SU-DHL-6 (cell line): Measurements from ENCODE around the gene C1orf210.

Source experiments
- H2AFZ ChIP-seq: fragments of 200-600 bp; sonication (generic); 2 replicates; pipeline ENCODE4 v1.6.1; 2014; ENCODE audit warnings: low read depth, mild to moderate bottlenecking, moderate library complexity, mixed read lengths, antibody characterized with exemption, low read length; ENCODE audit not compliant: severe bottlenecking
- H3F3A ChIP-seq: fragments of 200-600 bp; shearing (Covaris generic); 2 replicates; pipeline ENCODE4 v1.6.0; 2016; ENCODE audit warnings: antibody characterized with exemption, mild to moderate bottlenecking; ENCODE audit not compliant: insufficient read depth
- H3K27ac ChIP-seq: fragments of 200-600 bp; sonication (generic); 2 replicates; pipeline ENCODE4 v1.5.1; 2016; ENCODE audit warnings: low read depth, mild to moderate bottlenecking, low read length, moderate library complexity, mixed read lengths
- H3K27me3 ChIP-seq: fragments of 200-600 bp; sonication (generic), shearing (Covaris generic); 2 replicates; pipeline ENCODE4 v1.6.0; 2014; ENCODE audit warnings: mild to moderate bottlenecking, low read length
- H3K36me3 ChIP-seq: fragments of 200-600 bp; sonication (generic); 2 replicates; pipeline ENCODE4 v1.6.1; 2014; ENCODE audit warnings: mild to moderate bottlenecking, low read length, mixed read lengths
- H3K4me2 ChIP-seq: fragments of 300-600, 200-600 bp; shearing (Covaris generic), sonication (generic); 2 replicates; pipeline ENCODE4 v1.6.0; 2014; ENCODE audit warnings: low read length, low read depth, mild to moderate bottlenecking; ENCODE audit not compliant: poor library complexity, severe bottlenecking
- H3K4me3 ChIP-seq: fragments of 200-600 bp; sonication (generic); 2 replicates; pipeline ENCODE4 v1.5.1; 2014; ENCODE audit warnings: antibody characterized with exemption, low read length, mild to moderate bottlenecking, mixed read lengths; ENCODE audit not compliant: insufficient read depth, poor library complexity, severe bottlenecking
- H3K79me2 ChIP-seq: fragments of 200-600 bp; sonication (generic); 2 replicates; pipeline ENCODE4 v1.6.1; 2014; ENCODE audit warnings: mild to moderate bottlenecking, low read length, moderate library complexity; ENCODE audit not compliant: insufficient read depth
- H3K9ac ChIP-seq: fragments of 200-600 bp; sonication (generic); 2 replicates; pipeline ENCODE4 v1.7.0; 2014; ENCODE audit warnings: mild to moderate bottlenecking, low read length
- H3K9me2 ChIP-seq: fragments of 200-600 bp; sonication (generic); replicated peaks from 2 replicates; pipeline ENCODE4 v1.6.1; 2014; ENCODE audit warnings: low read length; ENCODE audit not compliant: insufficient read depth
- H3K9me3 ChIP-seq: fragments of 200-600 bp; sonication (generic); 2 replicates; pipeline ENCODE4 v1.6.1; 2014; ENCODE audit warnings: low read length, mixed read lengths; ENCODE audit not compliant: insufficient read depth
- H4K20me1 ChIP-seq: fragments of 200-600 bp; sonication (generic); 2 replicates; pipeline ENCODE4 v1.6.1; 2014; ENCODE audit warnings: low read depth, mild to moderate bottlenecking, antibody characterized with exemption, low read length, moderate library complexity, mixed read lengths
- EZH2phosphoT487 ChIP-seq: fragments of 200-600 bp; sonication (generic), shearing (Covaris generic); conservative IDR thresholded peaks from 2 replicates; pipeline ENCODE4 v1.6.1; 2018; ENCODE audit warnings: mild to moderate bottlenecking, antibody characterized with exemption, low read length, moderate library complexity, mixed read lengths
- TF ChIP-seq, protein P1 (sequence below): fragments of 200-600 bp; sonication (generic); IDR thresholded peaks from one replicate; pipeline ENCODE4 v1.5.1; 2017; ENCODE audit warnings: antibody characterized with exemption, mild to moderate bottlenecking, low read length, moderate library complexity; ENCODE audit not compliant: insufficient read depth, poor library complexity, severe bottlenecking

The C1orf210 gene

DNA sequence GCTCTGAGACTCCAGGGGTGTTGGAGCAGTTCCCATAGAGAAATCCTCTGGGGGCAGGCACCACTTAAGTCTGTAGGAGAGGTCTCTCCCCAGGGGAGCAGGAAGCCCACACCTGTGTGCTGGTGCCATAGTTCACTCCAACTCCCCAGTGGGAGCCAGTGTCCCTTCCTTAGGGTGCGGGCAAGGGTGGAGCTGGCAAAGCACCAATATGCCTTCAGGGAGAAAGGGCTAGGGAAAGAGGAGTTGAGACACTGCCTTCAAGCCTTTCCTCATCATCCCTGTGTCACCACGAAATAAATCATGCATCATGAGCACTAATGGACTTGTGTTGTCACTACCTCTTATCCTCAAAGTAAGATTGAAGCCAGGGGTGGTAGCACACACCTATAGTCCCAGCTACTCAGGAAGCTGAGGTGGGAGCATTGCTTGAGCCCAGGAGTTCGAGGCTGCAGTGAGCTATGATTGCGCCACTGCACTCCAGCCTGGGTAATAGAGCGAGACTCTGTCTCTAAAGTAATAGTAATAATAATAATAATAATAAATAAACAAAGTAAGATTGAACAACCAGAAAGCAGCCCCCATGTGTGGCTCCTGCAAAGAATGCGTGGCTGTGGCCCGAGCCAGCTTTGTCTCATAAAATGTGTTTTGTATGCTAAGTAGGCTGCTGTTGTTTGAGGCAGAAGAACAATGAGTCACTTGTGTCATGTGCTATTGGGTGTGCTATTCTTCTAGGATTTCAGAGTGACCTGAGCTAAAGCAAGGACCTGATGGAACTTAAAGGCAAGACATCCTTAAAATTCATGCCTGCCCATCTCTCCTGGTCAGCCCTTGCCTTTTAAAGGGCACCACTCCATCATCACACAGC, 8.7 kb upstream of the C1orf210 start:
- Histone ChIP-seq H3K9me2 (no peaks in the 10 kb centered on the region), H3K4me2 (no peak overlapping the region), H4K20me1 (no peaks in the 10 kb centered on the region), H3F3A (no peaks in the 10 kb centered on the region), H2AFZ (no peak overlapping the region), H3K27me3 (no peaks in the 10 kb centered on the region), H3K79me2 (no peaks in the 10 kb centered on the region), H3K36me3 (no peaks in the 10 kb centered on the region), H3K9ac (no peak overlapping the region), H3K27ac (no peak overlapping the region), H3K9me3 (no peaks in the 10 kb centered on the region), H3K4me3 (no peak overlapping the region)
- no peak for TF ChIP-seq EZH2phosphoT487
- TF ChIP-seq, protein P1, sequence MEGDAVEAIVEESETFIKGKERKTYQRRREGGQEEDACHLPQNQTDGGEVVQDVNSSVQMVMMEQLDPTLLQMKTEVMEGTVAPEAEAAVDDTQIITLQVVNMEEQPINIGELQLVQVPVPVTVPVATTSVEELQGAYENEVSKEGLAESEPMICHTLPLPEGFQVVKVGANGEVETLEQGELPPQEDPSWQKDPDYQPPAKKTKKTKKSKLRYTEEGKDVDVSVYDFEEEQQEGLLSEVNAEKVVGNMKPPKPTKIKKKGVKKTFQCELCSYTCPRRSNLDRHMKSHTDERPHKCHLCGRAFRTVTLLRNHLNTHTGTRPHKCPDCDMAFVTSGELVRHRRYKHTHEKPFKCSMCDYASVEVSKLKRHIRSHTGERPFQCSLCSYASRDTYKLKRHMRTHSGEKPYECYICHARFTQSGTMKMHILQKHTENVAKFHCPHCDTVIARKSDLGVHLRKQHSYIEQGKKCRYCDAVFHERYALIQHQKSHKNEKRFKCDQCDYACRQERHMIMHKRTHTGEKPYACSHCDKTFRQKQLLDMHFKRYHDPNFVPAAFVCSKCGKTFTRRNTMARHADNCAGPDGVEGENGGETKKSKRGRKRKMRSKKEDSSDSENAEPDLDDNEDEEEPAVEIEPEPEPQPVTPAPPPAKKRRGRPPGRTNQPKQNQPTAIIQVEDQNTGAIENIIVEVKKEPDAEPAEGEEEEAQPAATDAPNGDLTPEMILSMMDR, result no peak

- H3K27ac ChIP-seq, result no peak overlapping the region
- H3K4me2 ChIP-seq, result no peak overlapping the region
- no peak overlapping the region for H3K4me3 ChIP-seq
- H3K9ac ChIP-seq, result no peak overlapping the region
- no peaks in the 10 kb centered on the region for H3K27me3 ChIP-seq
- H3K36me3 ChIP-seq, result no peaks in the 10 kb centered on the region
- H3K79me2 ChIP-seq, result no peaks in the 10 kb centered on the region
- no peaks in the 10 kb centered on the region for H3F3A ChIP-seq
- H2AFZ ChIP-seq, result no peak overlapping the region
- TF ChIP-seq EZH2phosphoT487, result no peak
- TF ChIP-seq, protein P1, result no peak
- no peaks in the 10 kb centered on the region for H4K20me1 ChIP-seq
- H3K9me3 ChIP-seq, result no peaks in the 10 kb centered on the region
- H3K9me2 ChIP-seq, result no peaks in the 10 kb centered on the region
Observed at GRCh38 chr1:43293176-43293575, 7.8 kb upstream of the C1orf210 start.

DNA sequence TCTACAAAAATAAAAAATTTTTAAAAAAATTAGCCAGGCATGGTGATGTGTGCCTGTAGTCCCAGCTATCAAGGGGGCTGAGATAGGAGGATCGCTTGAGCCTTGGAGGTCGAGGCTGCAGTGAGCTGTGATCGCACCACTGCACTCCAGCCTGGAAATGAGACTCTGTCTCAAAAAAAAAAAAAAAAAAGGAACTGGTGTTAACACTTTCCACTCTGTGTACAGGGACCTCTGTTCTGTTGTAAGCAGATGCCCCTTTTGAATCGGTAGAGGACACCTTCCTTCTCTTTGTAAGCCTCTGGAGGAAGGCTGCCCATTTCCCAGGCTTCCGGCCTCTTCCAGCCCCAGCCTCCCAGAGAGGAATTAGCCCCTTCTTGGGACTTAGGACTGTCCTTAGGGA, 7.3 kb upstream of the C1orf210 start:
- Histone ChIP-seq H2AFZ (no peak overlapping the region), H3F3A (no peaks in the 10 kb centered on the region), H4K20me1 (no peaks in the 10 kb centered on the region), H3K27me3 (no peaks in the 10 kb centered on the region), H3K4me2 (no peak overlapping the region), H3K4me3 (no peak overlapping the region), H3K9me3 (no peaks in the 10 kb centered on the region), H3K79me2 (no peaks in the 10 kb centered on the region), H3K9ac (no peak overlapping the region), H3K9me2 (no peaks in the 10 kb centered on the region), H3K36me3 (no peaks in the 10 kb centered on the region), H3K27ac (no peak overlapping the region)
- TF ChIP-seq, protein P1, result no peak
- TF ChIP-seq EZH2phosphoT487, result no peak
